Uterus (tissue), 4 donors: ENCODE results near the gene ELP4. TPM values are rescaled to one million over a fixed set of nuclear protein-coding genes. Genes with fewer than 3 reads are reported as not detected.

ENCODE experiments used
- DNase-seq, 2 donors: peaks; one replicate each; pipeline ENCODE4 v3.0.0-alpha.2; 2019 to 2020
- H3K27ac ChIP-seq, 2 donors: fragments of 200-600 bp; sonication (generic); 1 replicate in 1 of 2; 2 replicates in 1 of 2; pipeline ENCODE4 v1.5.1; 2016 to 2018
- H3K27me3 ChIP-seq, 2 donors: fragments of 200-600 bp; sonication (generic); one replicate each; pipeline ENCODE4 v1.5.1; 2018 to 2019; ENCODE audit warnings: control low read depth in 1 of 2
- H3K36me3 ChIP-seq, 2 donors: fragments of 200-600 bp; sonication (generic); one replicate each; pipeline ENCODE4 v1.5.1; 2019; ENCODE audit warnings: control low read depth in 1 of 2
- H3K4me1 ChIP-seq, 2 donors: fragments of 200-600 bp; sonication (generic); one replicate each; pipeline ENCODE4 v1.5.1; 2018 to 2019; ENCODE audit warnings: control low read depth in 1 of 2
- H3K4me3 ChIP-seq, 2 donors: fragments of 200-600 bp; sonication (generic); 1 replicate in 1 of 2; 2 replicates in 1 of 2; pipeline ENCODE4 v1.5.1; 2018 to 2019; ENCODE audit warnings: mild to moderate bottlenecking in 1 of 2
- H3K9me3 ChIP-seq, 2 donors: fragments of 200-600 bp; sonication (generic); one replicate each; pipeline ENCODE4 v1.5.1; 2019; ENCODE audit warnings: control low read depth in 1 of 2
- POLR2A ChIP-seq, 2 donors: fragments of 450-650 bp; IDR thresholded peaks; one replicate each; pipeline ENCODE4 v1.6.1; 2016; ENCODE audit warnings: antibody characterized with exemption in 2 of 2, mild to moderate bottlenecking in 1 of 2, moderate library complexity in 1 of 2
- intact Hi-C: fragments of 100-400 bp; cut with DNase I; formaldehyde crosslinking; loops from one replicate; pipeline ENCODE4 v1.15.1; 2023; ENCODE audit warnings: low total_unique reads
- total RNA-seq, 4 donors: library from RNA; depleted of rRNA in 3 of 4; stranded (reverse); fragments of >200 nt in 3 of 4; gene quantifications; one replicate each; pipeline versions ENCODE4 v1.1.0 to v1.2.4, GENCODE V29; 2014 to 2023
- TF ChIP-seq, protein P1 (sequence below), 4 experiments: fragments of 200-600 bp in 2 of 4; fragments of 450-650 bp in 2 of 4; sonication (generic) in 2 of 4; IDR thresholded peaks; one replicate each; pipeline ENCODE4 v1.5.1; 2016 to 2019; ENCODE audit warnings: antibody characterized with exemption in 4 of 4, mild to moderate bottlenecking in 2 of 4, moderate library complexity in 1 of 4
- donor health status: DM: yes; HTN: yes; CAD: no.

ELP4 gene
- total RNA-seq, 4 donors from 2014 or later = 18.4 to 51.2 (median 21.2) TPM

DNA sequence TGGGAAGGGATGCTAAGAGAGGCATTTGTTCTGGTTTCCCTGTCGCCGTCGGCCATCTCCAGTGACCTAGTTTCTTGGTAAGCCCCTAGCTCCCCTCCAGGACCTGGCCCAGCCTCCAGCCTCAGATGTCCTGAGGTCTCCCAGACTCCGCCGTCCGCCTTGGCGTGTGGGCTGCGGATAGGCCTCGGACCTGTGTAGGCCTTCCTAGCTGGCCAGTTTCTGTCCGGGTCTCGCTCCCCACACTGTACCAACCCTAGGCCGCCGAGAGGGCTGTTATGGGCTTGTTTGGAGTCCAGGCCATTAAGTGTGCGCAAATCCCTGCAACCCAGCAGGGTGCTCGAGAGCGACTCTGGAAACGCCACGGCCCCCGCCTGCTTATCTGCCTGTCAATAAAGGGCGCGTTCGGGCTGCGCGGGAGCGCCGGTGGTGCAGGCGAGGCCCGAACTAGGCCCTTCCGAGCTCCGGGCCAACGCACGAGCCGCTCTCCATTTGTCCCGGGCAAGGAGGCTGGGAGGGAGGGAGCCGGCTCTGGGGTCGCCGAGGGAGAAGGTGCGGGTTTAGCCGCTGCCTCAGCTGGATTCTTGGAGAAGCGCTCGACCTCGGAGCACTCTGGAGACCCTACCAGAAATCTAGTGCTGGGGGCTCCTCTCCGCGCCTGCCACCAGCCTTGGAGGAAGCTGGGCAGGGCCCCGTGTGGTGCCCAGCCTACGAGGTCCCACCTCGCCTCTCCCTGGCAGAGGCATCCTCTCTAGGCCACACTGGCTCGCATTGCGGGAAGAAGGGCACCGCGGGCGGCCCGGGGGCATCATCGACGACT lies 310.3 kb downstream of the ELP4 start:
- intact Hi-C loops = no loop called here

DNA sequence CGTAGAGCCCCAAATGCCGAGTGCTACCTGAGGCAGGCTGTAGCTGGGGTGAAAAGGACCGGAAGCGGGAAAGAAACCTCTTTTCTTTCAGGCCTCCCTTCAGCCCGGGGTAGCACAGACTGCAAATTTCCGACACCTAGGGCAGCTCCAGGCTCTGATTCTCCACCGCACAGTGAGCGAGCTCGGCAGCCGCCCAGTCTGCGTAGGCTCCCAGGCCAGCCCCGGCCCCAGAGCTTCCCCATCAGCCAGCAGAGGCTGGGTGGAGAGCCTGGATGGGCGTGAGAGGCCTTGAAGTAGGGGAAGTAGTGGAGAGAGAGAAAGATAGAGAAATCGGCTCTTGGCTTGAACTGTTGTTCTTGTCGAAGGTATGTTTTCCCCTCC lies 310.9 kb downstream of the ELP4 start:
- Histone ChIP-seq H3K4me1 (peaks cover 0 to 24% of the 10 kb centered on the region in 2 donors), H3K27ac (no peak overlapping the region)

More for the DNA sequence above, 310.3 kb downstream of the ELP4 start:
- Histone ChIP-seq H3K27ac (no peak overlapping the region), H3K4me1 (peaks cover 0 to 24% of the 10 kb centered on the region in 2 donors), H3K36me3 (no peaks in the 10 kb centered on the region), H3K4me3 (no peak overlapping the region), H3K27me3 (peaks cover 17 to 82% of the 10 kb centered on the region in 2 donors), H3K9me3 (no peaks in the 10 kb centered on the region)
- no peak for DNase-seq
- TF ChIP-seq, protein P1, sequence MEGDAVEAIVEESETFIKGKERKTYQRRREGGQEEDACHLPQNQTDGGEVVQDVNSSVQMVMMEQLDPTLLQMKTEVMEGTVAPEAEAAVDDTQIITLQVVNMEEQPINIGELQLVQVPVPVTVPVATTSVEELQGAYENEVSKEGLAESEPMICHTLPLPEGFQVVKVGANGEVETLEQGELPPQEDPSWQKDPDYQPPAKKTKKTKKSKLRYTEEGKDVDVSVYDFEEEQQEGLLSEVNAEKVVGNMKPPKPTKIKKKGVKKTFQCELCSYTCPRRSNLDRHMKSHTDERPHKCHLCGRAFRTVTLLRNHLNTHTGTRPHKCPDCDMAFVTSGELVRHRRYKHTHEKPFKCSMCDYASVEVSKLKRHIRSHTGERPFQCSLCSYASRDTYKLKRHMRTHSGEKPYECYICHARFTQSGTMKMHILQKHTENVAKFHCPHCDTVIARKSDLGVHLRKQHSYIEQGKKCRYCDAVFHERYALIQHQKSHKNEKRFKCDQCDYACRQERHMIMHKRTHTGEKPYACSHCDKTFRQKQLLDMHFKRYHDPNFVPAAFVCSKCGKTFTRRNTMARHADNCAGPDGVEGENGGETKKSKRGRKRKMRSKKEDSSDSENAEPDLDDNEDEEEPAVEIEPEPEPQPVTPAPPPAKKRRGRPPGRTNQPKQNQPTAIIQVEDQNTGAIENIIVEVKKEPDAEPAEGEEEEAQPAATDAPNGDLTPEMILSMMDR (IDR thresholded peaks at IDR 0.05) = no peak
- no peak for TF ChIP-seq POLR2A (IDR thresholded peaks at IDR 0.05)

DNA sequence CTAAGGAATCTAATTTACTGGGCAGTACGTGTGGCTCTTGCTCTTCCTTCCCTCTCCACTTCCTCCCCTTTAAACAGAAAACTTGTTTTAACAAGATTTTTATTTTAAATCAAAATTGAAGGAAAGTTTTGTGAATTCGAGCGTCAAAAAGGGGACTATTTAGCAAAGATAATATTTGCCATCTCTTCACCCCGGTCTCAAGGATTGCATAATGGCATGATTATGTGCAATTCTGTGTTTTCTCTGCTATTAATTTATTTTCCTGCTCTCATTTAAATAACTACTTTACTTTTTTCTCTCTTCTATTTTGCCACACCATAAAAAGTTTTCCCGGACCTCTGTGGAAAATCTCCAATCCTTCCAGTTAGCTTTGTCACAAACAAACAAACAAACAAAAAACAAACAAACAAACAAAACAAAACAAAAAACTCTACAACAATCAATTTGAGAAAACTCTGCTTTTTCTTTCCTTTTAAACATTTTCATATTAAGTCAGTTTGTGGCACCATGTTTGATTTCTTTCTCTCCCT lies 311.7 kb downstream of the ELP4 start:
- TF ChIP-seq, protein P1 (IDR thresholded peaks at IDR 0.05) = no peak
- TF ChIP-seq POLR2A (IDR thresholded peaks at IDR 0.05) = no peak
- no peak for DNase-seq
- Histone ChIP-seq H3K27ac (no peak overlapping the region), H3K27me3 (peaks cover 26 to 94% of the 10 kb centered on the region in 2 donors), H3K9me3 (no peaks in the 10 kb centered on the region), H3K36me3 (no peaks in the 10 kb centered on the region), H3K4me1 (peaks cover 0 to 18% of the 10 kb centered on the region in 2 donors), H3K4me3 (no peak overlapping the region)
- intact Hi-C loops = no loop called here

More for the DNA sequence above, 310.9 kb downstream of the ELP4 start:
- no peak for TF ChIP-seq POLR2A (IDR thresholded peaks at IDR 0.05)
- TF ChIP-seq, protein P1 (IDR thresholded peaks at IDR 0.05) = no peak
- no peaks in the 10 kb centered on the region for H3K36me3 ChIP-seq
- peaks cover 18 to 88% of the 10 kb centered on the region in 2 donors for H3K27me3 ChIP-seq
- intact Hi-C loops = no loop called here
- no peak overlapping the region for H3K4me3 ChIP-seq
- no peaks in the 10 kb centered on the region for H3K9me3 ChIP-seq
- DNase-seq = no peak

DNA sequence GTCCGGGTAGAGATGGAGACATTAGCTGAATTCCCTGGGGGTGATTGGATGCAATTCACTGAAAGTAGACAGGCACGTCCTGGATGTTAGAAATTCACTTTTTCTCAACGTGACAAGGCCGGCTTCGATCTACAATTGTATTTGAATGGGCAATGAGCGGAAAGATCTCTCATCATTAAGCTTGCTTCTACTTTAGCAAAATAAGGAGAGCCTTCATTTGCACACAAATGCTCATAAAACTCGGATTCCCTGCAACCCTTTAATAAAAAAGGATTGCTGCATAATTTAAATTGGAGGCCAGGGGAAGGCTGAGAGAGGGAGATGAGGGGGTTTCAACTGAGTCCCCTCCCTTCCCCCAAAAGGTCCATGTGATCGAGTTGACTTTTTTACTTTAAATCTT lies 312.2 kb downstream of the ELP4 start:
- peaks cover 29 to 94% of the 10 kb centered on the region in 2 donors for H3K27me3 ChIP-seq
- H3K36me3 ChIP-seq = no peaks in the 10 kb centered on the region
- intact Hi-C loops = no loop called here
- no peak overlapping the region for H3K4me3 ChIP-seq
- no peak overlapping the region for H3K27ac ChIP-seq
- TF ChIP-seq, protein P1 (IDR thresholded peaks at IDR 0.05) = no peak
- TF ChIP-seq POLR2A (IDR thresholded peaks at IDR 0.05) = no peak
- DNase-seq = no peak
- H3K4me1 ChIP-seq = peaks cover 0 to 13% of the 10 kb centered on the region in 2 donors
- H3K9me3 ChIP-seq = no peaks in the 10 kb centered on the region
